ENCODE data around the gene DRC1. TPM values are rescaled to one million over a fixed set of nuclear protein-coding genes. Genes with fewer than 3 reads are reported as not detected.

DRC1 gene
- total and polyA plus RNA-seq, 2 donors (not counting 1 experiment from before 2014, with no cell fraction given) = under 0.01 to 0.10 TPM

DNA sequence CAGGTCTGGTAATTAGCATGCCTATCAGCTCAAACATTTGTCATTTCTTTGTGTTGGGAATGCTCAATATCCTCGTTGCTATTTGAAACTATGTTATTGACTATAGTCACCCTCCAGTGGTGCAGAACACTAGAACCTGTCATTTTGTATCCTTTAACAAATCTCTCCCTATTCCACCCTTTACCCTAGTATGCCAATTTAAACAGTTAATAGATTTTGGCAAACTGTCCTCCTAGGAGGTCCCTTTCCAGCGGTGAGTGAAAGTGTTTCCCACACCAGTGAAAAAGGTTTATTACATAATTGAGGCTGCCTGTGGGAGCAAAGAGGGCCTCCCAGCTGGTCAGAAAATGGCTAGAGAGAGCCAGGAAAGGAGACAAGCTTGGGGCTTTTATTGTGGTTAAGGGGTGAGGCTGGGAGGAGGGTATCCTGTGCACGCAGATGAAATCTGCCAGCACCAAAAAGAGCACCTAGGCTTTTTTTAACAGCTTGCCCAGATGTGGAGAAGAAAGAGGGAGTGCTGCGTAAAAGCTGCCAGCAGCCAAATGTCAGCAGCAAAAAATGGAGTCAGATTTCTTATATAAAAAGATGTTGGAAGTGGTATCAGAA is 1.8 kb upstream of the DRC1 start:
- Histone ChIP-seq H3K27me3 (ENCODE audit: control insufficient read depth, insufficient read depth, low read length) (no peaks in the 10 kb centered on the region), H3K4me1 (ENCODE audit: control insufficient read depth, extremely low read depth, insufficient read depth, low read length) (no peaks in the 10 kb centered on the region), H3K36me3 (ENCODE audit: control insufficient read depth, insufficient read depth, low read length) (peaks cover 4% of the 10 kb centered on the region), H3K79me2 (ENCODE audit: control insufficient read depth, insufficient read depth, low read length) (no peaks in the 10 kb centered on the region), H3K27ac (ENCODE audit: insufficient read depth, low read length) (no peak overlapping the region), H3K9ac (ENCODE audit: insufficient read depth, low read length) (no peak overlapping the region), H4K20me1 (ENCODE audit: control insufficient read depth, extremely low read depth, insufficient read depth, low read length) (no peaks in the 10 kb centered on the region), H3K9me3 (ENCODE audit: control insufficient read depth, insufficient read depth, low read depth, low read length) (no peaks in the 10 kb centered on the region), H3K4me2 (ENCODE audit: extremely low read depth, insufficient read depth, low read length) (no peak overlapping the region), H2AFZ (ENCODE audit: low read length) (no peak overlapping the region), H3K4me3 (replicated peaks in 1 of 4; ENCODE audit: control extremely low read depth in 1 of 4, insufficient read depth in 1 of 4, low read depth in 3 of 4, low read length in 4 of 4) (no peak overlapping the region)
- no peak for TF ChIP-seq EZH2 (IDR thresholded peaks at IDR 0.05; ENCODE audit: low read length, missing control alignments)
- no peak for TF ChIP-seq CTCF (conservative IDR thresholded peaks at IDR 0.05 in 1 of 2, IDR thresholded peaks at IDR 0.05 in 1 of 2; ENCODE audit: low read depth in 1 of 2, low read length in 2 of 2)
- DNase-seq (ENCODE audit: low read depth in 2 of 2) = no peak

DNA sequence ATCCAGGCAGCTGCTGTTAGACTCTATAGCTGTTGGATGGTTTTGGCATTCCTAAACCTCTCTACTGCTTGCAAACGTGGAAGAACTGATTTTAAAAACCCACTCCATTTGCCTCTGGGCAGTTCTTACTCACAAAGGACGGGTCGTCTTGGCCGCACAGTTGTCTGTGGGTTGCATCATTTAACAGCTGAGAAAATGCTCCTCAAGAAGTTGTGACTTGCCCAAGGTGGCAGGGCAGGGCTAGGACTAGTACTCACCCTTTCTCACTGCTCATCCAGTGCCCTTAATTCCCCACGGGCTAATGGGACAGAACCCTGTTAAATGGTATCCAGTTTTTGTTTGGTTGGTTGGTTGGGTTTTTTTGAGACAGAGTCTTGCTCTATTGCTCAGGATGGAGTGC is 997 bp upstream of the DRC1 start:
- Histone ChIP-seq H3K27ac (ENCODE audit: insufficient read depth, low read length) (no peak overlapping the region), H3K4me1 (ENCODE audit: control insufficient read depth, extremely low read depth, insufficient read depth, low read length) (no peaks in the 10 kb centered on the region), H3K79me2 (ENCODE audit: control insufficient read depth, insufficient read depth, low read length) (no peaks in the 10 kb centered on the region), H3K27me3 (ENCODE audit: control insufficient read depth, insufficient read depth, low read length) (no peaks in the 10 kb centered on the region), H4K20me1 (ENCODE audit: control insufficient read depth, extremely low read depth, insufficient read depth, low read length) (no peaks in the 10 kb centered on the region), H3K4me2 (ENCODE audit: extremely low read depth, insufficient read depth, low read length) (no peak overlapping the region), H2AFZ (ENCODE audit: low read length) (no peak overlapping the region), H3K4me3 (replicated peaks in 1 of 4; ENCODE audit: control extremely low read depth in 1 of 4, insufficient read depth in 1 of 4, low read depth in 3 of 4, low read length in 4 of 4) (no peak overlapping the region), H3K9me3 (ENCODE audit: control insufficient read depth, insufficient read depth, low read depth, low read length) (no peaks in the 10 kb centered on the region), H3K36me3 (ENCODE audit: control insufficient read depth, insufficient read depth, low read length) (no peaks in the 10 kb centered on the region), H3K9ac (ENCODE audit: insufficient read depth, low read length) (no peak overlapping the region)
- no peak for TF ChIP-seq CTCF (conservative IDR thresholded peaks at IDR 0.05 in 1 of 2, IDR thresholded peaks at IDR 0.05 in 1 of 2; ENCODE audit: low read depth in 1 of 2, low read length in 2 of 2)
- TF ChIP-seq EZH2 (IDR thresholded peaks at IDR 0.05; ENCODE audit: low read length, missing control alignments) = no peak
- no peak for DNase-seq (ENCODE audit: low read depth in 2 of 2)

DNA sequence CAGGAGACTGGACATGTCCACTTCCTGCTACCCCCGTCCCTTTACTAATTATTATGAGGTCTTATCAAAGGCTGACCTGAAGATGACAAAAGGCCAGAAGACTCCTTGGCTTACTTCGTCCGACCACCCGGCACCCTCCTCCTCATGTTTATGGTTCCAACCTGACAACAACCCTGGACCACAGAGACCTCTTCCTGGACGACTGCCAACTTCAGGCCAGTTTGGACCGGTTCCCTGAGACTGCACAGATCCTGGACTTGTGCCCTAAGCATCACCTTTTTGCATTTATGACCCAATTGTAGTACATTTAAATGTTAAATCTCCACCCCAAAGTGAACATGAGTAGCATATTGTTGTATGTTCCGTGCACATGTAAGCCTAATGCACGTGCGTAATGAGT is 5.8 kb downstream of the DRC1 start:
- H3K27ac ChIP-seq (ENCODE audit: insufficient read depth, low read length) = no peak overlapping the region

More for the DNA sequence above, 5.8 kb downstream of the DRC1 start:
- H3K4me3 ChIP-seq (replicated peaks in 1 of 4; ENCODE audit: control extremely low read depth in 1 of 4, insufficient read depth in 1 of 4, low read depth in 3 of 4, low read length in 4 of 4) = no peak overlapping the region
- no peaks in the 10 kb centered on the region for H3K36me3 ChIP-seq (ENCODE audit: control insufficient read depth, insufficient read depth, low read length)
- H3K27me3 ChIP-seq (ENCODE audit: control insufficient read depth, insufficient read depth, low read length) = peaks cover 5% of the 10 kb centered on the region
- no peaks in the 10 kb centered on the region for H4K20me1 ChIP-seq (ENCODE audit: control insufficient read depth, extremely low read depth, insufficient read depth, low read length)
- TF ChIP-seq CTCF (conservative IDR thresholded peaks at IDR 0.05 in 1 of 2, IDR thresholded peaks at IDR 0.05 in 1 of 2; ENCODE audit: low read depth in 1 of 2, low read length in 2 of 2) (no peak), EZH2 (IDR thresholded peaks at IDR 0.05; ENCODE audit: low read length, missing control alignments) (no peak)
- no peaks in the 10 kb centered on the region for H3K9me3 ChIP-seq (ENCODE audit: control insufficient read depth, insufficient read depth, low read depth, low read length)
- no peak for DNase-seq (ENCODE audit: low read depth in 2 of 2)
- H3K4me2 ChIP-seq (ENCODE audit: extremely low read depth, insufficient read depth, low read length) = no peak overlapping the region
- H2AFZ ChIP-seq (ENCODE audit: low read length) = no peak overlapping the region
- H3K79me2 ChIP-seq (ENCODE audit: control insufficient read depth, insufficient read depth, low read length) = no peaks in the 10 kb centered on the region
- H3K9ac ChIP-seq (ENCODE audit: insufficient read depth, low read length) = no peak overlapping the region
- H3K4me1 ChIP-seq (ENCODE audit: control insufficient read depth, extremely low read depth, insufficient read depth, low read length) = no peaks in the 10 kb centered on the region
